Measurements from ENCODE around the gene ULBP3.

GRCh38 chr6:150072201-150072600 is 3.3 kb upstream of the ULBP3 start:
- TF ChIP-seq RAD21 (conservative IDR thresholded peaks at IDR 0.05): no peak
- TF ChIP-seq CTCF (IDR thresholded peaks at IDR 0.05; ENCODE audit: poor library complexity, severe bottlenecking): no peak
- TF ChIP-seq POLR2AphosphoS5 (IDR thresholded peaks at IDR 0.05): no peak
- no peak for TF ChIP-seq SMC3 (conservative IDR thresholded peaks at IDR 0.05; ENCODE audit: poor library complexity)
- no peak for TF ChIP-seq TAF1 (IDR thresholded peaks at IDR 0.05; ENCODE audit: low read depth)
